ENCODE results near the gene ZNF280B. TPM values are rescaled to one million over a fixed set of nuclear protein-coding genes. Genes with fewer than 3 reads are reported as not detected.

Gene ZNF280B
- total RNA-seq, 1 experiment from 2014 or later, result 1.8 TPM

DNA sequence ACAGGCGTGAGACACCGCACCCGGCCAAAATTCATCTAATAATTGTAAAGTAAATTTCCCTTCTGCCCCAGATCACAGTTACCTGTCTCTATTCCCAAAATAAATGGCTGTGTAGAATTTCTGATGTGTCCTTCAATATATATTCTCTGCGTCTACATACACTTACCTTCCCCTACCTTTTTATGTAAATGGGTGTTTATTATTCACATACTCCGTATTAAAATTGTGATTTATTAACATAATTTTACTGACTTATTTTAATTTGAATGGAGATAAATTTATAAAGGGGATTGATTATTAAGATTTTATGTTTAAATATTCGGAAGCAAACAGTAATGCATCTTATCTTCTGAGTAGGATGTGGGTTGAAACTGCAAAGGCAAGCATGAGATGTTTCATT, 28.0 kb upstream of the ZNF280B start:
- ChIA-PET CTCF (no interaction called here), POLR2A (ENCODE audit: unreplicated experiment) (no interaction called here)
- Histone ChIP-seq H3K4me1 (replicated peaks; ENCODE audit: insufficient read depth) (no peaks in the 10 kb centered on the region), H4K20me1 (ENCODE audit: insufficient read depth) (no peaks in the 10 kb centered on the region), H3K27ac (no peak overlapping the region), H3K9me2 (ENCODE audit: insufficient read depth) (no peaks in the 10 kb centered on the region), H3K4me3 (no peak overlapping the region), H2AFZ (no peak overlapping the region), H3K36me3 (ENCODE audit: low read depth) (no peaks in the 10 kb centered on the region), H3K79me2 (ENCODE audit: low read depth) (no peaks in the 10 kb centered on the region), H3F3A (ENCODE audit: insufficient read depth, low read depth) (no peaks in the 10 kb centered on the region), H3K27me3 (ENCODE audit: insufficient read depth, low read depth) (peaks cover 52% of the 10 kb centered on the region), H3K4me2 (no peak overlapping the region), H3K9me3 (ENCODE audit: insufficient read depth, low read depth) (no peaks in the 10 kb centered on the region)
- no TSS peak for BruUV-seq (replicated peaks)
- TF ChIP-seq, protein P1, sequence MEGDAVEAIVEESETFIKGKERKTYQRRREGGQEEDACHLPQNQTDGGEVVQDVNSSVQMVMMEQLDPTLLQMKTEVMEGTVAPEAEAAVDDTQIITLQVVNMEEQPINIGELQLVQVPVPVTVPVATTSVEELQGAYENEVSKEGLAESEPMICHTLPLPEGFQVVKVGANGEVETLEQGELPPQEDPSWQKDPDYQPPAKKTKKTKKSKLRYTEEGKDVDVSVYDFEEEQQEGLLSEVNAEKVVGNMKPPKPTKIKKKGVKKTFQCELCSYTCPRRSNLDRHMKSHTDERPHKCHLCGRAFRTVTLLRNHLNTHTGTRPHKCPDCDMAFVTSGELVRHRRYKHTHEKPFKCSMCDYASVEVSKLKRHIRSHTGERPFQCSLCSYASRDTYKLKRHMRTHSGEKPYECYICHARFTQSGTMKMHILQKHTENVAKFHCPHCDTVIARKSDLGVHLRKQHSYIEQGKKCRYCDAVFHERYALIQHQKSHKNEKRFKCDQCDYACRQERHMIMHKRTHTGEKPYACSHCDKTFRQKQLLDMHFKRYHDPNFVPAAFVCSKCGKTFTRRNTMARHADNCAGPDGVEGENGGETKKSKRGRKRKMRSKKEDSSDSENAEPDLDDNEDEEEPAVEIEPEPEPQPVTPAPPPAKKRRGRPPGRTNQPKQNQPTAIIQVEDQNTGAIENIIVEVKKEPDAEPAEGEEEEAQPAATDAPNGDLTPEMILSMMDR (conservative IDR thresholded peaks at IDR 0.05), result no peak
- TF ChIP-seq EZH2 (IDR thresholded peaks at IDR 0.05; ENCODE audit: low read depth), result no peak
- intact Hi-C loops (cut with micrococcal nuclease; ENCODE audit: unreplicated experiment), result no loop called here
- no peak for DNase-seq

DNA sequence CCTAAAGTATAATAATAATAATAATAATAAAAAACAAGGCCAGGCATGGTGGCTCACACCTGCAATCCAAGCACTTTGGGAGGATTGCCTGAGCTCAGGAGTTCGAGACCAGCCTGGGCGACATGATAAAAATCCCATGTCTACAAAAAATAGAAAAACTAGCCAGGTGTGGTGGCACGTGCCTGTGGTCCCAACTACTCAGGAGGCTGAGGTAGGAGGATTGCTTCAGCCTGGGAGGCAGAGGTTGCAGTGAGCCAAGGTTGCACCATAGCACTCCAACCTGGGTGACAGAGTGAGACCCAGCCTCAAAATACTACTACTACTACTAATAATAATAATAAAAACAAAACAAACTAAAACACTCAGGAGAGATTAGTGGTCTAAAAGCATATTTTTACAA, 27.1 kb upstream of the ZNF280B start:
- BruUV-seq (replicated peaks), result no TSS peak
- no peak for TF ChIP-seq EZH2 (IDR thresholded peaks at IDR 0.05; ENCODE audit: low read depth)
- TF ChIP-seq, protein P1 (conservative IDR thresholded peaks at IDR 0.05), result no peak
- Histone ChIP-seq H3K4me2 (no peak overlapping the region), H3K27ac (no peak overlapping the region), H3K36me3 (ENCODE audit: low read depth) (no peaks in the 10 kb centered on the region), H3K9me2 (ENCODE audit: insufficient read depth) (no peaks in the 10 kb centered on the region), H3K9me3 (ENCODE audit: insufficient read depth, low read depth) (no peaks in the 10 kb centered on the region), H3K4me1 (replicated peaks; ENCODE audit: insufficient read depth) (no peaks in the 10 kb centered on the region), H2AFZ (no peak overlapping the region), H3K27me3 (ENCODE audit: insufficient read depth, low read depth) (peaks cover 47% of the 10 kb centered on the region), H3K4me3 (no peak overlapping the region), H3K79me2 (ENCODE audit: low read depth) (no peaks in the 10 kb centered on the region), H3F3A (ENCODE audit: insufficient read depth, low read depth) (no peaks in the 10 kb centered on the region), H4K20me1 (ENCODE audit: insufficient read depth) (no peaks in the 10 kb centered on the region)
- ChIA-PET CTCF (no interaction called here), POLR2A (ENCODE audit: unreplicated experiment) (no interaction called here)
- no peak for DNase-seq
- intact Hi-C loops (cut with micrococcal nuclease; ENCODE audit: unreplicated experiment), result no loop called here

DNA sequence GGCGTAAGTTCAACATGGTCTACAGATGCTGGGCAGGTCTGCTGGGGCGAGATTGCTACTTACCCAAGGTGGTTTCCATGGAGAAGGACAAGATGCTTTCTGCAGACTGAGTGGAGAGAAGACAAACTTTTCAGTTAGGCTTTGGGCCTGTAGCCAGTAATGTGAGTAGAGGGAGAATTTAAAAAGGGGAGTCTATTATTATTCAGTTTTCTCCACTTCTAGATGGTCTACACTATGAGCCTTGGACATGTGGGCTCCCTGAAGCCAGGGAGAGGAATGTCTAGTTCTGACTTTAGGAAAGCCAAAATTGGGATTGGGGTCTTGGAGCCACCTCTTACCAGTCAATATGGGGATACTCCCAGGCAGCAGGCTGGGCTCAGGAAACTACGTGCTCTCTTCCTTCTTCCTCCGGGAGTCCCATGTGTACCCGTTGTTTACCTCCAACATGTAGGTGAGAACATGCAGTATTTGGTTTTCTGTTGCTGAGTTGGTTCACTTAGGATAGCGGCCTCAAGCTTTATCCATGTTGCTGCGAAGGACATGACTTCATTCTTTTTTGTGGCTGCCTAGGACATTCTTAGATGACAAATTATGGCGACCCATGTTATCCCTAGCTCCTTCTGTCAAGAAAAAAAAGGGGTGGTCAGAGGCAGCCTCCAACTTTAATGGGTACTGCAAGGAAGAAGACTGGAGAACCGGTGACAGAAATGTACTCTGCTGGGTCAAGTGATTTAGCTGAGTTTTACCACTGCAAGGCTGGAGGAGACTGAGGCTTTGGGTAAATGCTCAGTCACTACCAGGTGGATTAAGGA, 26.3 kb upstream of the ZNF280B start:
- H3K9me3 ChIP-seq (ENCODE audit: insufficient read depth, low read depth), result no peaks in the 10 kb centered on the region
- H3K9me2 ChIP-seq (ENCODE audit: insufficient read depth), result no peaks in the 10 kb centered on the region
- CTCF ChIA-PET, result no interaction called here
- DNase-seq, result no peak
- POLR2A ChIA-PET (ENCODE audit: unreplicated experiment), result no interaction called here
- H3F3A ChIP-seq (ENCODE audit: insufficient read depth, low read depth), result no peaks in the 10 kb centered on the region
- no peaks in the 10 kb centered on the region for H3K79me2 ChIP-seq (ENCODE audit: low read depth)
- H3K4me1 ChIP-seq (replicated peaks; ENCODE audit: insufficient read depth), result no peaks in the 10 kb centered on the region
- H3K4me3 ChIP-seq, result no peak overlapping the region
- no peak overlapping the region for H3K4me2 ChIP-seq
- H3K27me3 ChIP-seq (ENCODE audit: insufficient read depth, low read depth), result peaks cover 38% of the 10 kb centered on the region
- no TSS peak for BruUV-seq (replicated peaks)
- TF ChIP-seq, protein P1 (conservative IDR thresholded peaks at IDR 0.05), result no peak
- no peak for TF ChIP-seq EZH2 (IDR thresholded peaks at IDR 0.05; ENCODE audit: low read depth)
- intact Hi-C loops (cut with micrococcal nuclease; ENCODE audit: unreplicated experiment), result no loop called here
- no peak overlapping the region for H3K27ac ChIP-seq
- no peak overlapping the region for H2AFZ ChIP-seq
- H3K36me3 ChIP-seq (ENCODE audit: low read depth), result no peaks in the 10 kb centered on the region
- H4K20me1 ChIP-seq (ENCODE audit: insufficient read depth), result no peaks in the 10 kb centered on the region
